Tracheal epithelial cell (primary cell): ENCODE measurements around the gene CCDC92B. TPM values are rescaled to one million over a fixed set of nuclear protein-coding genes. Genes with fewer than 3 reads are reported as not detected.

ENCODE experiments used
- total RNA-seq: library from RNA; depleted of rRNA; stranded (reverse); fragments of >200 nt; gene quantifications from 2 replicates; pipeline ENCODE4 v1.2.1, GENCODE V29; 2014

Gene CCDC92B
- total RNA-seq, result 0.24 TPM in 1 of 2 replicates, not detected in the other

DNA sequence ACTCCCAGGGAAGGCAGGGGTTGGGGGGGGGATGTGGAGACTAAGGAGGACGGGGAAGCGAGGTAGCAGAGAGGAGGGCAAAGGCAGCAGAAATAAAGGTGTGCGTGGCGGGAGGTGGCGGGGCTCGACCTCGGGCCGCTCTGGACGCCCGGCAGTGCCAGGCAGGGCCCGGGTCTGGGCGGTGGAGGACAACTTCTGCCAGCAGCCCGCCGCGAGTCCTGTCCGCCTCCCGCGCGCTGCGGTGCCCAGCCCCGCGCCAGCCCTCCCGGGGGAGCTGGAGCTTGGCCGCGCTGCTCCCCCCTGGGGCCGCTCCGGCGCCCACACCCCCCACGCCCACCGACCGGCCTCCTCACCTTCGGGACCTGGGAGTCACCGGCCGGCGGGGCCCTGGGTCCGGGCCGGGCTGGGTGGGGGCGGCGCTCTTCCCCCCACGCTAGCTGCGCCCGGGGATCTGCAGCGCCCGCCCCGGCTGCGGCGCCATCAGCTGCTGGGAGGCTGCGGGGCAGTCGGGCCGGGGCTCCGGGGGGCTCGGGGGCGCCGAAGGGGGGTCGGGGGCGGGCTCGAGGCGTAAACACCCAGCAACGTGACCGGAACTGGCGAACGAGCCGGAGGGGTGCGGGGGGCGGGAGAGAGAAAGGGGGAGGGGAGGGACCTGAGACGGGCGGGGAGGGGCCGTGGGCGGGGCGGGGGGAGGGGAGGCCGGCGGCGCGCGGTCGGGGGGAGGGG, at the start of gene CCDC92B:
CCDC92B (minus strand) TSS at position 595 of the 726 bp plus-strand sequence. CDS start 14,507 bp downstream, outside the sequence.

DNA sequence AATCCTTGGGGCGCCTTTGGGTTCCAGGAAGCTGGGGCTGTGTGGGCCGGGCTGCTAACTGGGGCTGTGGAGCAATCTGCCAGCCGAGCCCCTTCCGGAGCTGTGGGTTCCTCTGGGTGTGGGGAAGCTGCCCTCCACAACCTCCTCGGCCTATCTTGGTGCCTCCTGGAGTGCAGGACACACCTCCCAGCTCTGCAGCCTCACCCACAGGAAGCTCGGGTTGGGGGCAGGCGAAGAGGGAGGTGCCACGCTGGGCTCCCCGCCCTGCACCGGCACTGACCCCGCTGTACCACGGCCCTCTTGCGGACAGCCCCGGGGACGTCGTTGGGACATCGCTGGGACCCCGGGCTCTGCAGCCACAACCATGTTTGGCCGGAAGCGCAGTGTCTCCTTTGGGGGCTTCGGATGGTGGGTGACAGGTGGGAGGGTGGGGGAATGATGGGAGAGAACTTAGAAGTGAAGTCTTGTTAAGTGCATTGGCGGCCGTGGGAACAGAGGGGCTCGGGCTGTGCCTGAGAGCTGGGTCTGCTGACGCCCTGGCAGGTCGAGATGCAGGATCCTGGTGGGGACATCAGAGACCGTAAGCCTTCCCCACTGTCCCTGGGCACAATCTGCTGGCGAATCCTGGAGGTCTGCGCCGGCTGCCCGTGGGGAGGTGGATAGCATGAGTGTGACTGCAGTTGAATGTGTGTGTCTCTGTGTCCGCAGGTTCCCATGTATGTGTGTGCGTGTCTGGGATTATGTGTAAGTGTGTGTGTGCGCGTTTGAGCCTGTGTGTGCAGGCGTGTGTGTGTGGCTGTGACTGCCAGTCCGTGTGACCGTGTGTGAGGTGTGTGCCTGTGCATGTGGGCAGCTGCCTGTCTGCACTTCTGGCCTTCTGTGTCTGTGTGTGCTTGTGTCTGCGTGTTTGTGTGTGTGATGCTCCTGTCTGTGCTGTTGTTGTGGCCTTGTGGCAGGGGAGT, 47.0 kb upstream of the CCDC92B start, which contains the start of gene RAP1GAP2:
RAP1GAP2 (plus strand) TSS at position 275 of the 962 bp plus-strand sequence; CDS start at position 365, 90 bp downstream.

DNA sequence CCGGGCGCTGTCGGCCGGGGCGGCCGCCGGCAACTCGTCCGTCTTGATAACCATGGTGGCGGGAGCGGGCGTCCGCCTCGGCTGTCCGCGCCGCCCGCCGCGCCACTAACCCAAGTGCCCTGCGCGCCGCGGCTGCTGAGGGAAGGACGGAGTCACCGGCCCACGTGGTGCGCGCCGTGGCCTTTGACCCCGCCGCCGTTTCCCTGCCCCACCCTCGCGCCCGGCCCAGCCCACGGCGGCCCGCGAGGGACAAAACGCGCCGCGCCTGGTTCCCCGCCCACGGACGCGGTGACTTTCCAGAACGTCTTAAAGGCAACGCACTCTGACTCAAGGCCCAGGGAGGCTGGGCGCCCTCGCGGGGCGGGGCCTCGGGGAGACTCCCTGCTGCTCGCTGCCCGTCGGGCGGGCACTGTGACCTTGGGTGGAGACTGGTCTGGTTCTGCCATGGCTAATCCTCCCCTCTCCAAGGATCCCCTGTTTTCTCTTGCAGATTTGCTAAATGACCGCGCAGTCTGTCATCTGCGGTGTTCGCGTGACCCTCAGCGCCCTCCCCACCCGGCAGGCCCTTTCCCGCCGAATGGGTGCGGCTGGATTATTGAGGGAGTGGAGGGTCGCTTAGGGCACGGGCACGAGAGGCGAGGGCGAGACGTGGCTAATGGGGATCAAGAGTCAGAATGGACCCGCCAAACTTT, 37.7 kb downstream of the CCDC92B start, which contains the start of gene CLUH:
CLUH (minus strand) TSS at position 157 of the 692 bp plus-strand sequence; CDS start at position 54, 103 bp downstream.

Other genes starting within 250 kb of the CCDC92B start
- gene METTL16, start 237.8 kb downstream of the CCDC92B start, total RNA-seq, result 14.5 and 21.1 TPM in 2 replicates
- 79.3 and 105 TPM in 2 replicates for gene PAFAH1B1, start 156.0 kb downstream of the CCDC92B start, total RNA-seq
- 75.7 and 78.6 TPM in 2 replicates for gene CLUH, start 37.9 kb downstream of the CCDC92B start, total RNA-seq
- gene RAP1GAP2, start 46.8 kb upstream of the CCDC92B start, total RNA-seq, result 11.1 and 31.1 TPM in 2 replicates